Fibroblast of lung (primary cell): ENCODE data around the gene MDFI. TPM values are rescaled to one million over a fixed set of nuclear protein-coding genes. Genes with fewer than 3 reads are reported as not detected.

Experiments used
- DNase-seq, 2 donors: peaks; one replicate each; pipeline versions ENCODE4 v3.0.0 to v3.0.0-alpha.2; 2010; ENCODE audit warnings: low read depth in 2 of 2
- H2AFZ ChIP-seq: 2 replicates; pipeline ENCODE4 v1.5.1; 2012; ENCODE audit warnings: low read length, control low read depth, inconsistent platforms
- H3K27ac ChIP-seq: 2 replicates; pipeline ENCODE4 v1.5.1; 2011; ENCODE audit warnings: low read length, control low read depth; ENCODE audit not compliant: insufficient read depth
- H3K27me3 ChIP-seq: 2 replicates; pipeline ENCODE4 v1.5.1; 2011; ENCODE audit warnings: mild to moderate bottlenecking, low read length; ENCODE audit not compliant: control insufficient read depth, insufficient read depth
- H3K36me3 ChIP-seq: 2 replicates; pipeline ENCODE4 v1.5.1; 2011; ENCODE audit warnings: low read length; ENCODE audit not compliant: control insufficient read depth, insufficient read depth
- H3K4me1 ChIP-seq: 2 replicates; pipeline ENCODE4 v1.5.1; 2011; ENCODE audit warnings: low read length; ENCODE audit not compliant: control insufficient read depth, insufficient read depth; ENCODE audit errors: extremely low read depth
- H3K4me2 ChIP-seq: 2 replicates; pipeline ENCODE4 v1.5.1; 2011; ENCODE audit warnings: low read length, control low read depth; ENCODE audit not compliant: insufficient read depth; ENCODE audit errors: extremely low read depth
- H3K4me3 ChIP-seq, 4 experiments: fragments of 200-600 bp in 1 of 4; sonication (generic) in 1 of 4; replicated peaks in 1 of 4; 2 replicates each; pipeline ENCODE4 v1.5.1; 2011 to 2016; ENCODE audit warnings: low read length in 4 of 4, low read depth in 3 of 4, mild to moderate bottlenecking in 3 of 4, control low read depth in 2 of 4, inconsistent platforms in 1 of 4, mixed read lengths in 1 of 4; ENCODE audit not compliant: insufficient read depth in 1 of 4; ENCODE audit errors: control extremely low read depth in 1 of 4
- H3K79me2 ChIP-seq: 2 replicates; pipeline ENCODE4 v1.5.1; 2012; ENCODE audit warnings: mild to moderate bottlenecking, low read length, inconsistent platforms; ENCODE audit not compliant: control insufficient read depth, insufficient read depth
- H3K9ac ChIP-seq: 2 replicates; pipeline ENCODE4 v1.5.1; 2011; ENCODE audit warnings: mild to moderate bottlenecking, low read length, control low read depth; ENCODE audit not compliant: insufficient read depth
- H3K9me3 ChIP-seq: 2 replicates; pipeline ENCODE4 v1.5.1; 2012; ENCODE audit warnings: low read depth, low read length; ENCODE audit not compliant: control insufficient read depth, insufficient read depth
- H4K20me1 ChIP-seq: 2 replicates; pipeline ENCODE4 v1.5.1; 2011; ENCODE audit warnings: low read length; ENCODE audit not compliant: control insufficient read depth, insufficient read depth; ENCODE audit errors: extremely low read depth
- CTCF ChIP-seq, 2 donors: IDR thresholded peaks in 1 of 2; conservative IDR thresholded peaks in 1 of 2; 1 replicate in 1 of 2; 2 replicates in 1 of 2; pipeline ENCODE4 v1.5.1; 2011 to 2012; ENCODE audit warnings: low read length in 2 of 2, control low read depth in 1 of 2, inconsistent platforms in 1 of 2, low read depth in 1 of 2, mild to moderate bottlenecking in 1 of 2
- EZH2 ChIP-seq: IDR thresholded peaks from 2 replicates; pipeline ENCODE4 v1.5.1; 2012; ENCODE audit warnings: low read length, control low read depth, mild to moderate bottlenecking; ENCODE audit errors: missing control alignments
- polyA plus RNA-seq, 2 donors: library from polyadenylated mRNA; depleted of rRNA in 1 of 2; stranded (reverse) in 1 of 2; unstranded in 1 of 2; fragments of >200 nt; gene quantifications; 2 replicates each; pipeline ENCODE4 v1.2.1, GENCODE V29; 2011 to 2012; ENCODE audit warnings: missing spikeins in 1 of 2
- total RNA-seq: library from RNA; depleted of rRNA; stranded (reverse); fragments of >200 nt; gene quantifications from 2 replicates; pipeline ENCODE4 v1.2.1, GENCODE V29; 2014

MDFI gene
- total and polyA plus RNA-seq, 2 donors (not counting 1 experiment from before 2014, with no cell fraction given) = 0.17 TPM; not detected in 1

- H2AFZ ChIP-seq = no peak overlapping the region
- H3K9ac ChIP-seq = no peak overlapping the region
- H3K27me3 ChIP-seq = peaks cover 29% of the 10 kb centered on the region
- H3K79me2 ChIP-seq = no peaks in the 10 kb centered on the region
- TF ChIP-seq EZH2 = no peak
- no peak for TF ChIP-seq CTCF (conservative IDR thresholded peaks at IDR 0.05 in 1 of 2, IDR thresholded peaks at IDR 0.05 in 1 of 2; ENCODE audit: low read depth in 1 of 2, low read length in 2 of 2)
- H3K4me3 ChIP-seq = no peak overlapping the region
- no peak overlapping the region for H3K27ac ChIP-seq
- DNase-seq = peak in 1 of 2 donors; percentile 78
- no peaks in the 10 kb centered on the region for H3K36me3 ChIP-seq
- H3K4me2 ChIP-seq = no peak overlapping the region
- no peaks in the 10 kb centered on the region for H4K20me1 ChIP-seq
- no peaks in the 10 kb centered on the region for H3K9me3 ChIP-seq
- no peaks in the 10 kb centered on the region for H3K4me1 ChIP-seq
These were observed 3.6 kb upstream of the MDFI start for GRCh38 chr6:41634657-41635056.

GRCh38 chr6:41635365-41635764 is 2.9 kb upstream of the MDFI start:
- Histone ChIP-seq H3K4me2 (no peak overlapping the region), H2AFZ (no peak overlapping the region), H3K9ac (no peak overlapping the region), H4K20me1 (no peaks in the 10 kb centered on the region), H3K36me3 (no peaks in the 10 kb centered on the region), H3K79me2 (no peaks in the 10 kb centered on the region), H3K27ac (no peak overlapping the region), H3K9me3 (no peaks in the 10 kb centered on the region), H3K27me3 (peaks cover 35% of the 10 kb centered on the region), H3K4me3 (no peak overlapping the region), H3K4me1 (no peaks in the 10 kb centered on the region)
- DNase-seq = no peak
- TF ChIP-seq EZH2 (no peak), CTCF (conservative IDR thresholded peaks at IDR 0.05 in 1 of 2, IDR thresholded peaks at IDR 0.05 in 1 of 2; ENCODE audit: low read depth in 1 of 2, low read length in 2 of 2) (no peak)

- Histone ChIP-seq H3K4me2 (no peak overlapping the region), H3K27ac (no peak overlapping the region), H2AFZ (no peak overlapping the region), H3K9me3 (no peaks in the 10 kb centered on the region), H3K9ac (no peak overlapping the region), H3K79me2 (no peaks in the 10 kb centered on the region), H3K4me3 (no peak overlapping the region), H3K4me1 (no peaks in the 10 kb centered on the region), H3K27me3 (peaks cover 48% of the 10 kb centered on the region), H4K20me1 (no peaks in the 10 kb centered on the region), H3K36me3 (no peaks in the 10 kb centered on the region)
- no peak for TF ChIP-seq EZH2
- no peak for TF ChIP-seq CTCF (conservative IDR thresholded peaks at IDR 0.05 in 1 of 2, IDR thresholded peaks at IDR 0.05 in 1 of 2; ENCODE audit: low read depth in 1 of 2, low read length in 2 of 2)
- peak in 1 of 2 donors; percentile 51 for DNase-seq
These were observed 1.5 kb upstream of the MDFI start for GRCh38 chr6:41636833-41637193.
